Mesenchymal stem cell (in vitro differentiated cells and primary cell): ENCODE data around the gene CYS1.

ENCODE experiments used
- DNase-seq: peaks from one replicate; pipeline ENCODE4 v3.0.0-alpha.2; 2013
- H2AFZ ChIP-seq: one replicate; pipeline ENCODE4 v1.6.1; 2013; ENCODE audit warnings: low read depth, mild to moderate bottlenecking, control low read depth, inconsistent platforms, low read length, moderate library complexity
- H2AK5ac ChIP-seq: 2 replicates; pipeline ENCODE4 v1.6.1; 2013; ENCODE audit warnings: low read length, moderate library complexity, mild to moderate bottlenecking, inconsistent platforms; ENCODE audit not compliant: severe bottlenecking
- H2BK120ac ChIP-seq: one replicate; pipeline ENCODE4 v1.6.1; 2013; ENCODE audit warnings: low read depth, mild to moderate bottlenecking, inconsistent platforms, low read length, moderate library complexity
- H2BK12ac ChIP-seq, 2 experiments: one replicate each; pipeline ENCODE4 v1.6.1; 2013; ENCODE audit warnings: inconsistent platforms in 2 of 2, low read length in 2 of 2, mild to moderate bottlenecking in 2 of 2, moderate library complexity in 2 of 2, control low read depth in 1 of 2
- H2BK15ac ChIP-seq: one replicate; pipeline ENCODE4 v1.6.1; 2013; ENCODE audit warnings: mild to moderate bottlenecking, low read depth, inconsistent platforms; ENCODE audit not compliant: poor library complexity, severe bottlenecking
- H2BK5ac ChIP-seq: 2 replicates; pipeline ENCODE4 v1.6.1; 2013; ENCODE audit warnings: low read depth, mild to moderate bottlenecking, low read length, control low read depth, inconsistent platforms; ENCODE audit not compliant: poor library complexity, severe bottlenecking
- H3K14ac ChIP-seq, 2 experiments: one replicate each; pipeline ENCODE4 v1.6.1; 2013; ENCODE audit warnings: inconsistent platforms in 2 of 2, low read length in 2 of 2, control low read depth in 1 of 2, mild to moderate bottlenecking in 1 of 2, moderate library complexity in 1 of 2
- H3K18ac ChIP-seq, 2 experiments: one replicate each; pipeline ENCODE4 v1.6.1; 2013; ENCODE audit warnings: inconsistent platforms in 2 of 2, low read length in 2 of 2, control low read depth in 1 of 2, low read depth in 1 of 2, mild to moderate bottlenecking in 1 of 2
- H3K23ac ChIP-seq, 2 experiments: one replicate each; pipeline ENCODE4 v1.6.1; 2013; ENCODE audit warnings: inconsistent platforms in 2 of 2, low read length in 2 of 2, mild to moderate bottlenecking in 2 of 2, moderate library complexity in 2 of 2, control low read depth in 1 of 2
- H3K27ac ChIP-seq: 2 replicates; pipeline ENCODE4 v1.5.1; 2013; ENCODE audit warnings: mild to moderate bottlenecking, moderate library complexity, low read length, control low read depth, inconsistent platforms; ENCODE audit not compliant: poor library complexity, severe bottlenecking
- H3K27me3 ChIP-seq, 2 experiments: 2 replicates each; pipeline versions ENCODE4 v1.6.1 to v1.7.0; 2013; ENCODE audit warnings: low read length in 2 of 2, mild to moderate bottlenecking in 2 of 2, moderate library complexity in 2 of 2, control low read depth in 1 of 2, inconsistent platforms in 1 of 2; ENCODE audit not compliant: control insufficient read depth in 1 of 2, insufficient read depth in 1 of 2
- H3K36me3 ChIP-seq, 2 experiments: 2 replicates each; pipeline versions ENCODE4 v1.6.1 to v1.7.0; 2013; ENCODE audit warnings: low read length in 2 of 2, control low read depth in 1 of 2, inconsistent platforms in 1 of 2, low read depth in 1 of 2, mild to moderate bottlenecking in 1 of 2; ENCODE audit not compliant: insufficient read depth in 2 of 2, control insufficient read depth in 1 of 2
- H3K4ac ChIP-seq, 2 experiments: one replicate each; pipeline ENCODE4 v1.6.1; 2013; ENCODE audit warnings: inconsistent platforms in 2 of 2, low read length in 2 of 2, mild to moderate bottlenecking in 2 of 2, moderate library complexity in 2 of 2, control low read depth in 1 of 2, low read depth in 1 of 2
- H3K4me1 ChIP-seq: 2 replicates; pipeline ENCODE4 v1.6.1; 2013; ENCODE audit warnings: low read depth, low read length, control low read depth; ENCODE audit not compliant: control insufficient read depth, insufficient read depth
- H3K4me2 ChIP-seq: 2 replicates; pipeline ENCODE4 v1.6.1; 2013; ENCODE audit warnings: low read length, mild to moderate bottlenecking, inconsistent platforms; ENCODE audit not compliant: poor library complexity, severe bottlenecking
- H3K4me3 ChIP-seq, 2 experiments: 2 replicates each; pipeline versions ENCODE4 v1.5.1 to v1.7.0; 2013; ENCODE audit warnings: low read length in 2 of 2, mild to moderate bottlenecking in 2 of 2, control low read depth in 1 of 2, low read depth in 1 of 2; ENCODE audit not compliant: insufficient read depth in 1 of 2
- H3K79me1 ChIP-seq: replicated peaks from 2 replicates; pipeline ENCODE4 v1.6.1; 2013; ENCODE audit warnings: mild to moderate bottlenecking, control low read depth, low read length, inconsistent platforms; ENCODE audit not compliant: poor library complexity, severe bottlenecking
- H3K9ac ChIP-seq: 2 replicates; pipeline ENCODE4 v1.7.0; 2013; ENCODE audit warnings: mild to moderate bottlenecking, low read length, moderate library complexity
- H3K9me3 ChIP-seq: 2 replicates; pipeline ENCODE4 v1.7.0; 2013; ENCODE audit warnings: mild to moderate bottlenecking, low read length; ENCODE audit not compliant: control insufficient read depth
- H4K8ac ChIP-seq: one replicate; pipeline ENCODE4 v1.6.1; 2013; ENCODE audit warnings: inconsistent platforms, mild to moderate bottlenecking, low read length, moderate library complexity
- H4K91ac ChIP-seq: one replicate; pipeline ENCODE4 v1.6.1; 2013; ENCODE audit warnings: mild to moderate bottlenecking, low read length, inconsistent platforms
- WGBS: methylation state at CpG from one replicate; pipeline ENCODE4 v1.1.7; 2013; ENCODE audit warnings: mixed read lengths; 5-methylcytosine and 5-hydroxymethylcytosine counted together

Gene CYS1

DNA sequence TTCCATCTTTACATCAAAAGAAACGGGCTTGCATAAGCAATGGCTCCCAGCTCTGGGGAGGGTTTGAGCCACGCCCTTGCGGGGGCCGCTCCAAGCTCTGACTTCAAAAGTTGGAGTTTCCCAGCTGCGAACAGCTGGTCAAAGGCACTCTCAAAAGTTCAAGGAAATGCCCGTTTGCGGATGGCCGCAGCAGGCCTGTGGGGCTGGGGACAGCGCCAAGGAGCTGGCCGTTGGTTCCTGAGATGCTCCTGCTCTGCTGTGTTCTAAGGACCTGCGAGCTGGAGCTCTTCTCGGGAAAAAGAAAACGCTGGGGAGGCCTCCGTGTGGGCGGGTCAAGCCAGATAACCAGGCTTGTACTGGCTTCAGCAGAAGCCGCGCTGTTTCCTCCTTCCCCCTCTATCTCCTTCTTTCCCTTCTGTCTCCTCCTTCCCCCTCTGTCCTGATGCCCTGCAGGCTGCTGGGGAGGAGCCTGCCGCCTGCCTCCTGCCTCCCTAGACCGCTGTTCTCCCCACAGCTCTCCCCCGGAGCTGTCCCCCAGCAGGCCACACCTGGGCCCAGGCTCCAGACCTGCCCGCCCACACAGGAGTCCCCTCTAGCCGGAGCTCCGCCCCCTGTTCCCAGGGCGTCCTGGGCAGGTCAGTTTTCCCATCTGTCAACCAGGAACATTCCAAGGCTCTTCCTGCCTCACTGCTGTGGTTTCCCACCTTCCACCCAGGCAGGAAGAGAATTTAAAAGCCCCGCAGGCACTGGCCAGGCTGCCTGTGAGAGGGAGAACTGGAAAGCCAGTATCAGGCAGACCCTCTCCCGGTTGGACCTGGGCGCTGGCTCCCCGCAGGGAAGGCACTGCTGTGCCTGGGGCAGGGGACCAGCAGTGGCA, 22.7 kb downstream of the CYS1 start:
- Histone ChIP-seq H3K9me3 (no peaks in the 10 kb centered on the region), H3K27me3 (peaks cover 0 to 18% of the 10 kb centered on the region in 2 experiments), H3K79me1 (peaks cover 6% of the 10 kb centered on the region), H2BK12ac (no peak overlapping the region), H3K36me3 (peaks cover 30 to 45% of the 10 kb centered on the region in 2 experiments), H3K4me3 (peak overlapping the region; percentile 23 to 50), H4K91ac (peak overlapping the region; percentile 52), H4K8ac (peak overlapping the region; percentile 92), H3K14ac (peak overlapping the region in 1 of 2 experiments; percentile 4), H2AK5ac (peak overlapping the region; percentile 9), H2BK120ac (no peak overlapping the region), H3K23ac (no peak overlapping the region), H3K9ac (peak overlapping the region; percentile 67), H2BK15ac (peak overlapping the region; percentile 80), H3K4me2 (peak overlapping the region; percentile 41), H3K4ac (peak overlapping the region; percentile 60 to 62), H3K18ac (peak overlapping the region; percentile 48 to 73), H3K4me1 (peaks cover 20% of the 10 kb centered on the region), H2AFZ (peak overlapping the region; percentile 60), H3K27ac (peak overlapping the region; percentile 71), H2BK5ac (no peak overlapping the region)
- 8% methylated on average over 28 of the region's 28 CpGs for WGBS
- DNase-seq = peak; percentile 90

DNA sequence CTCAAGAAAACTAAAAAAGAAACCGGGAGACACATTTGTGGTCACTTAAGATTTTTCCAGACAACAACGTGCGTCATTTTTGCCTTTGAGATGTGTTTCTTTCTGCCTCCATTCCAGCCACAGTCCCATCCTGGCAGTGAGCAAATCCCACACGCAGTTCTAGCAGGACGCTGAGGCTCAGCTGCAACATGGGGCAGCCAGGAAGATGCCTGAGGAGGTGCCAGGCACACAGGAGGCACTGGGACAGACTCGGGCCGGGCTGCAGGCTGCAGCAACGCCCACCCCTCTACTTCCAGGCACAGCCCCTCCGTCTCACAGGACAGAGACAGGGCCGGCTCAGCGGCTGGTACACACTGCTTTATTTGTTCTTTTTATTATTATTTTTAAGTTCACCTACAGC, 23.8 kb downstream of the CYS1 start:
- no peak overlapping the region for H2AK5ac ChIP-seq
- H2BK15ac ChIP-seq = no peak overlapping the region
- DNase-seq = no peak
- peak overlapping the region in 1 of 2 experiments; percentile 31 for H3K18ac ChIP-seq
- no peak overlapping the region for H3K9ac ChIP-seq
- H3K79me1 ChIP-seq = peaks cover 9% of the 10 kb centered on the region
- no peak overlapping the region for H3K23ac ChIP-seq
- H3K4me2 ChIP-seq = no peak overlapping the region
- no peak overlapping the region for H3K4me3 ChIP-seq
- H3K27ac ChIP-seq = no peak overlapping the region
- peak overlapping the region in 1 of 2 experiments; percentile 77 for H3K4ac ChIP-seq
- peak overlapping the region; percentile 63 for H4K8ac ChIP-seq
- WGBS = 78% methylated on average over 11 of the region's 11 CpGs
- H3K9me3 ChIP-seq = no peaks in the 10 kb centered on the region
- H2BK12ac ChIP-seq = peak overlapping the region in 1 of 2 experiments; percentile 85
- H2BK120ac ChIP-seq = no peak overlapping the region
- peak overlapping the region; percentile 45 for H4K91ac ChIP-seq
- peaks cover 37 to 44% of the 10 kb centered on the region in 2 experiments for H3K36me3 ChIP-seq
- H2BK5ac ChIP-seq = no peak overlapping the region
- H2AFZ ChIP-seq = no peak overlapping the region
- peaks cover 0 to 13% of the 10 kb centered on the region in 2 experiments for H3K27me3 ChIP-seq
- no peak overlapping the region for H3K14ac ChIP-seq
- H3K4me1 ChIP-seq = peaks cover 21% of the 10 kb centered on the region

DNA sequence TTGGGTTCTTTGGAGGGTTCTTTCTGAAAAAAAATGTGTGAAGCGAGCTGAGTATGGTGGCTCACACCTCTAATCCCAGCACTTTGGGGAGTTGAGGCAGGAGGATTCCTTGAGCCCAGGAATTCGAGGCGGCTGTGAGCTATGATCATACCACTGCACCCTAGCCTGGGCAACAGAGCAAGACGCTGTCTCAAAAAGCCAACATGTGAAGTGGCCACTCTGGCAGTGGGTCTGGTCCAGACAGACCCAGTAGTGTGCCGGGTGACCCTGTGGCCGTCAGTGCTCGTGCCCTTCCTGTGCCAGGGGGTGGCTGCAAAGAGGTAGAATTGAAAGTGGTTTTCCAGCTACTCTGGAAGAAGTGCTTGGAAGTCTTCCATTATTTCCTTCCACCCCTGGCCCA, 25.2 kb downstream of the CYS1 start:
- Histone ChIP-seq H2BK15ac (no peak overlapping the region), H2BK120ac (no peak overlapping the region), H3K9ac (no peak overlapping the region), H3K9me3 (no peaks in the 10 kb centered on the region), H4K91ac (no peak overlapping the region), H2BK5ac (no peak overlapping the region), H3K27ac (no peak overlapping the region), H3K4me3 (no peak overlapping the region), H2AFZ (no peak overlapping the region), H4K8ac (no peak overlapping the region), H3K14ac (no peak overlapping the region), H3K18ac (no peak overlapping the region), H3K79me1 (peaks cover 8% of the 10 kb centered on the region), H2BK12ac (no peak overlapping the region), H3K36me3 (peaks cover 33 to 40% of the 10 kb centered on the region in 2 experiments), H3K27me3 (peaks cover 0 to 4% of the 10 kb centered on the region in 2 experiments), H3K4me1 (peaks cover 18% of the 10 kb centered on the region), H3K4ac (no peak overlapping the region), H3K23ac (no peak overlapping the region), H2AK5ac (no peak overlapping the region), H3K4me2 (no peak overlapping the region)
- DNase-seq = no peak
- WGBS = 95% methylated on average over 5 of the region's 7 CpGs

DNA sequence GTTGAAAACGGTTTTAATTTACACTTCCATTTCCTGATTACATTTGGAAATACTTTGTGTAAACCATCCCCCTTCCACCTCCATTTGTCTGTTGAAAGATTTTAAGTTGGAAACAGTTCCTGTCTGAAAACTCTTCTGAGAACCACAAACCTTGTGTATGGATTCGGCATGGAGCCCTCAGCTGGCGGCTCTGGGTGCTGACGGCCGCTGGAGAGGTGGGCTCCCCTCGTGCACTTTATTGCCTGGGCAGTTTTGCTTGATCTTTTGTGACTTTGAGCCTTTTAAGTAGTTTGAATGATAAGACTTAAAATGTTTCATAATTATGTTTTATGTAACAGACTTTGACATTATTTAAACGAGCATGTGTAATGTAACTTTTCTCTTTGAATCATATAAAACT, 25.8 kb downstream of the CYS1 start:
- Histone ChIP-seq H2BK15ac (no peak overlapping the region), H3K36me3 (peaks cover 30 to 45% of the 10 kb centered on the region in 2 experiments), H2AFZ (no peak overlapping the region), H2BK12ac (no peak overlapping the region), H3K4ac (no peak overlapping the region), H3K4me3 (no peak overlapping the region), H3K27ac (no peak overlapping the region), H2BK5ac (no peak overlapping the region), H3K9ac (no peak overlapping the region), H3K14ac (no peak overlapping the region), H2BK120ac (no peak overlapping the region), H3K23ac (no peak overlapping the region), H3K9me3 (no peaks in the 10 kb centered on the region), H2AK5ac (no peak overlapping the region), H3K79me1 (peaks cover 12% of the 10 kb centered on the region), H4K8ac (no peak overlapping the region), H3K18ac (no peak overlapping the region), H3K4me1 (peaks cover 18% of the 10 kb centered on the region), H3K27me3 (no peaks in the 10 kb centered on the region), H4K91ac (no peak overlapping the region), H3K4me2 (no peak overlapping the region)
- no peak for DNase-seq
- whole genome bisulfite sequencing = 79% methylated on average over 5 of the region's 7 CpGs
